Measurements from ENCODE around the gene TMEM229A. TPM values are rescaled to one million over a fixed set of nuclear protein-coding genes. Genes with fewer than 3 reads are reported as not detected.

Gene TMEM229A
- total RNA-seq, 1 donor from 2014 or later, result not detected

- POLR2A ChIA-PET, result no interaction called here
- DNase-seq, result no peak
- intact Hi-C loops (cut with micrococcal nuclease), result no loop called here
Measured at GRCh38 chr7:123994449-123994848, 38.4 kb downstream of the TMEM229A start.

DNA sequence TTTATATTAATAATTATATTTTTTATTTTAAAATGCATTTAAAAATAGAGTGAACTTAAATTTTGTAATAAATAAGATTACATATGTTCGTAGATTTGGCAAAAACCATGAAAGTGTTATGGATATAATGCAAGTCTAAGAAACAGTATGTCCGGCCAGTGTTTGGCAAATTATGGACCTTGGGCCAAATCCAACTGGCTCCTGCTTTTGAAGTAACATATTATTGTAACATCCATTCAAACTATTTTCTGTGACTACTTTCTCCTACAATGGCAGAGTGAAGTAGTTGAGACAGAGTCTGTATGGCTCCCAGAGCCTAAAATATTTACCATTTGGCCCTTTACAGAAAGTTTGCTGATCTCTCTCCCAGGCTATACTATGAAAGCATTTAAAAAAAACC is 38.9 kb downstream of the TMEM229A start:
- no peak overlapping the region for H3K4me3 Mint-ChIP-seq
- H3K27me3 Mint-ChIP-seq, result no peaks in the 10 kb centered on the region
- DNase-seq (no peak), ATAC-seq (ENCODE audit: low read depth) (no peak)
- H3K9me3 Mint-ChIP-seq, result peaks cover 4% of the 10 kb centered on the region
- intact Hi-C loops (cut with micrococcal nuclease), result no loop called here
- H3K27ac Mint-ChIP-seq, result no peak overlapping the region
- TF ChIP-seq, protein P1, sequence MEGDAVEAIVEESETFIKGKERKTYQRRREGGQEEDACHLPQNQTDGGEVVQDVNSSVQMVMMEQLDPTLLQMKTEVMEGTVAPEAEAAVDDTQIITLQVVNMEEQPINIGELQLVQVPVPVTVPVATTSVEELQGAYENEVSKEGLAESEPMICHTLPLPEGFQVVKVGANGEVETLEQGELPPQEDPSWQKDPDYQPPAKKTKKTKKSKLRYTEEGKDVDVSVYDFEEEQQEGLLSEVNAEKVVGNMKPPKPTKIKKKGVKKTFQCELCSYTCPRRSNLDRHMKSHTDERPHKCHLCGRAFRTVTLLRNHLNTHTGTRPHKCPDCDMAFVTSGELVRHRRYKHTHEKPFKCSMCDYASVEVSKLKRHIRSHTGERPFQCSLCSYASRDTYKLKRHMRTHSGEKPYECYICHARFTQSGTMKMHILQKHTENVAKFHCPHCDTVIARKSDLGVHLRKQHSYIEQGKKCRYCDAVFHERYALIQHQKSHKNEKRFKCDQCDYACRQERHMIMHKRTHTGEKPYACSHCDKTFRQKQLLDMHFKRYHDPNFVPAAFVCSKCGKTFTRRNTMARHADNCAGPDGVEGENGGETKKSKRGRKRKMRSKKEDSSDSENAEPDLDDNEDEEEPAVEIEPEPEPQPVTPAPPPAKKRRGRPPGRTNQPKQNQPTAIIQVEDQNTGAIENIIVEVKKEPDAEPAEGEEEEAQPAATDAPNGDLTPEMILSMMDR (IDR thresholded peaks at IDR 0.05), result no peak
- ChIA-PET POLR2A (no interaction called here), CTCF (no interaction called here)
- H3K36me3 Mint-ChIP-seq (ENCODE audit: low read depth), result no peaks in the 10 kb centered on the region
- no peaks in the 10 kb centered on the region for H3K4me1 Mint-ChIP-seq

More at GRCh38 chr7:123994449-123994848, 38.4 kb downstream of the TMEM229A start:
- CTCF ChIA-PET, result no interaction called here
- Mint-ChIP-seq H3K4me1 (no peaks in the 10 kb centered on the region), H3K4me3 (no peak overlapping the region), H3K9me3 (no peaks in the 10 kb centered on the region), H3K27ac (no peak overlapping the region), H3K36me3 (ENCODE audit: low read depth) (no peaks in the 10 kb centered on the region), H3K27me3 (no peaks in the 10 kb centered on the region)
- TF ChIP-seq, protein P1 (IDR thresholded peaks at IDR 0.05), result no peak
- ATAC-seq (ENCODE audit: low read depth), result no peak

- TF ChIP-seq, protein P1 (IDR thresholded peaks at IDR 0.05), result no peak
- Mint-ChIP-seq H3K27me3 (no peaks in the 10 kb centered on the region), H3K9me3 (peaks cover 4% of the 10 kb centered on the region), H3K27ac (no peak overlapping the region), H3K4me3 (no peak overlapping the region), H3K36me3 (ENCODE audit: low read depth) (no peaks in the 10 kb centered on the region), H3K4me1 (no peaks in the 10 kb centered on the region)
- ATAC-seq (ENCODE audit: low read depth), result no peak
- no peak for DNase-seq
- CTCF ChIA-PET, result no interaction called here
- POLR2A ChIA-PET, result no interaction called here
- intact Hi-C loops (cut with micrococcal nuclease), result no loop called here
Measured at GRCh38 chr7:123992913-123993518, 39.9 kb downstream of the TMEM229A start.

DNA sequence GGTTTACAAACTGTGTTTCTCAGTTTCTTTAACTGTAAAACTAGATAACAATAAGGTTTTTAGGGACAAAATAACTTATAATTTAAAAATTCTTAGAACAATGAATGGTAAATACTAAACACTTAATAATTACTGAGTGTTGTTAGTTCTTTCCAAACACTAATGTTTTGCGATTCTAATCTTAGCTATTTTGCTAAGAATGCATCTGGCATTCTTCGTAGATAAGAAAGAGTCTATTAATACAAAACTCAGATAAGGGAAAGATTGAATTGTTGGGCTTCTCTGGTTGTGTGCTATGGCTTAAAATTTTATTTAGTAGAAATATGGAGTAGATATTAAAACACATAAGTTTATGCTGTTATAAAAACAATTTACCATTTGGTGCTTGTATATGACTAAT is 45.4 kb downstream of the TMEM229A start:
- no peaks in the 10 kb centered on the region for H3K36me3 Mint-ChIP-seq (ENCODE audit: low read depth)
- ATAC-seq (ENCODE audit: low read depth), result no peak
- H3K4me3 Mint-ChIP-seq, result no peak overlapping the region
- TF ChIP-seq, protein P1 (IDR thresholded peaks at IDR 0.05), result no peak
- intact Hi-C loops (cut with micrococcal nuclease), result no loop called here
- peaks cover 6% of the 10 kb centered on the region for H3K9me3 Mint-ChIP-seq
- H3K27me3 Mint-ChIP-seq, result no peaks in the 10 kb centered on the region
- no peak overlapping the region for H3K27ac Mint-ChIP-seq
- no peaks in the 10 kb centered on the region for H3K4me1 Mint-ChIP-seq
- CTCF ChIA-PET, result no interaction called here
- no peak for DNase-seq
- POLR2A ChIA-PET, result no interaction called here

Other genes with a start within 250 kb of the TMEM229A start
- gene HYAL4, start 187.9 kb downstream of the TMEM229A start, total RNA-seq, result not detected in 2 replicates
- gene SPAM1, start 107.8 kb downstream of the TMEM229A start, total RNA-seq, result not detected in 2 replicates